Measurements from ENCODE around the gene LDLRAD4. TPM values are rescaled to one million over a fixed set of nuclear protein-coding genes. Genes with fewer than 3 reads are reported as not detected.

The LDLRAD4 gene
- total RNA-seq, 1 donor from 2014 or later: 3.0 TPM

GRCh38 chr18:13409026-13409425, 190.5 kb downstream of the LDLRAD4 start:
- ATAC-seq: no peak

GRCh38 chr18:13409997-13410396, 191.4 kb downstream of the LDLRAD4 start:
- ATAC-seq: no peak

- ATAC-seq: no peak
Measured at GRCh38 chr18:13410471-13410870, 191.9 kb downstream of the LDLRAD4 start.

GRCh38 chr18:13412017-13412416, 193.5 kb downstream of the LDLRAD4 start:
- no peak for ATAC-seq

- ATAC-seq: no peak
Measured at GRCh38 chr18:13412901-13413300, 194.3 kb downstream of the LDLRAD4 start.

- ATAC-seq: no peak
Measured at GRCh38 chr18:13414102-13414501, 195.5 kb downstream of the LDLRAD4 start.

- no peak for ATAC-seq
Measured at GRCh38 chr18:13414521-13414920, 196.0 kb downstream of the LDLRAD4 start.

- no peak for ATAC-seq
Measured at GRCh38 chr18:13415736-13416135, 197.2 kb downstream of the LDLRAD4 start.

- ATAC-seq: no peak
Measured at GRCh38 chr18:13416208-13416607, 197.6 kb downstream of the LDLRAD4 start.

- ATAC-seq: no peak
Measured at GRCh38 chr18:13416848-13417247, 198.3 kb downstream of the LDLRAD4 start.

GRCh38 chr18:13418013-13418710, 199.6 kb downstream of the LDLRAD4 start:
- ATAC-seq: no peak

- ATAC-seq: no peak
Measured at GRCh38 chr18:13420969-13421686, 202.6 kb downstream of the LDLRAD4 start.

GRCh38 chr18:13422541-13423147, 204.1 kb downstream of the LDLRAD4 start:
- ATAC-seq: no peak

GRCh38 chr18:13423352-13423751, 204.8 kb downstream of the LDLRAD4 start:
- no peak for ATAC-seq

- ATAC-seq: no peak
Measured at GRCh38 chr18:13424363-13424762, 205.8 kb downstream of the LDLRAD4 start.

- peak; percentile 25 for ATAC-seq
Measured at GRCh38 chr18:13425357-13426091, 207.0 kb downstream of the LDLRAD4 start.

GRCh38 chr18:13427354-13427753, 208.8 kb downstream of the LDLRAD4 start:
- peak; percentile 15 for ATAC-seq

GRCh38 chr18:13428319-13428718, 209.8 kb downstream of the LDLRAD4 start:
- no peak for ATAC-seq

GRCh38 chr18:13429016-13429415, 210.5 kb downstream of the LDLRAD4 start:
- no peak for ATAC-seq

- ATAC-seq: no peak
Measured at GRCh38 chr18:13429884-13430510, 211.4 kb downstream of the LDLRAD4 start.

- ATAC-seq: no peak
Measured at GRCh38 chr18:13430663-13431062, 212.1 kb downstream of the LDLRAD4 start.

GRCh38 chr18:13431886-13432285, 213.3 kb downstream of the LDLRAD4 start:
- no peak for ATAC-seq

GRCh38 chr18:13433125-13433524, 214.6 kb downstream of the LDLRAD4 start:
- ATAC-seq: no peak

Data from esophagus mucosa (tissue), 1 donor.